GM04503 (cell line): ENCODE measurements around the gene EPN2.
"Not testable (repeated sequence)": the region's sequence is repeated elsewhere in the genome, so short reads cannot be mapped to it uniquely, and the experiment has no call there.

Source experiments
- DNase-seq: peaks from one replicate; pipeline ENCODE4 v3.0.0-alpha.2; 2012; ENCODE audit warnings: low read depth

The EPN2 gene

GRCh38 chr17:19268611-19269010, 31.4 kb downstream of the EPN2 start:
- DNase-seq: no peak

DNA sequence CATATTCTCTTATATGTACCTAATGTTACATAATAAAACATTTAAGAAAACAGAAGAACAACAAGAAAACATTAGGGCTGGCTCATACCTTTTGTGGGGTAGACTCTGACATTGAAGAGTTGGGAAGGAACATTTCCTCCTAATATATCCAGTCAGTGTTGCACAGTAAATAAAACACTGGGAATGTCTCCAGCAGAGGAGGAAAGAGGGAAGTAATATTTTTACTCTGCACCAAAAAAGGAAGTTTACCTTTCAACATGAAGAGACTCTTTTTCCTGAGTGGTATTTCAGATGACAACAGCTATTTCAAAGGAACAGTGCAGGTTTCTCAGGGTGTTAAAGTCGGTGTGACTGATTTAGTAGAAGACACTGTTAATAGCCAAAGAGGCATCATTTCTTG, 31.9 kb downstream of the EPN2 start:
- DNase-seq: no peak

DNA sequence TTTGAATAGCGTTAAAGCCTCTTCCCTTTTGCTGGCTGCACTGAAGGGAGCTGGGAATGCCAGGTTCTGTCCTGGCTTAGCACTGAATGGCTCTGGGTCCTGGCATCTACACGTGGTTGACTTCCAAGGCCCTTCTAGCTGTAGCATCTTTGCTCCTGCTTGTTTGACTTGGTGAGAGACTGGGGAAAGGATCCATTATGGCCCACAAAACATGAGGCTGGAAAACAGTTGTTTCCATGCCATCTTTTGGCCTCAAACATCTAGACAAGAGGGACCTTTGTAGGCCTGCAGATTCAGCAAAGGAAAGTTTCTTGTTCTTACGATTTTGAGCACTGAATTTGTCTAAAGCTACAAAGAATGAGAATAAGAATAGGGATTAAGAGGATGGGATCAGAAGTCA, 32.5 kb downstream of the EPN2 start:
- no peak for DNase-seq

DNA sequence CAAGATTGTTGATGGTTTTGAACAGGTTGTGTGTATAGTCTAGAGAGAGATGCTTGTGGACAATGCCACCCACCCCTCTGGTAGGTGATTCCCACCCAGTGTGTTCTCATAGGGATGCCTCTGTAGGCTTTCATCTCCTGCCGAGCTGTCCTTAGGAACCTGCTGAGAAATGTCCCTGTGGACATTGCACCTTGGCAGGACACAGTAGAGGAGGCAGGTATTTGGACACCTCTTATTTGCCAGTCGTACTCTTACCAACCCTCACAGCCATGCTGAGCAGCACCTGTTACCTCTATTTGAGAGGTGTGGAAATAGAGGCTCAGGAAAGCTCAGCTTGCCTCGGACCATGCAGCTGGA, 33.2 kb downstream of the EPN2 start:
- DNase-seq: no peak

DNA sequence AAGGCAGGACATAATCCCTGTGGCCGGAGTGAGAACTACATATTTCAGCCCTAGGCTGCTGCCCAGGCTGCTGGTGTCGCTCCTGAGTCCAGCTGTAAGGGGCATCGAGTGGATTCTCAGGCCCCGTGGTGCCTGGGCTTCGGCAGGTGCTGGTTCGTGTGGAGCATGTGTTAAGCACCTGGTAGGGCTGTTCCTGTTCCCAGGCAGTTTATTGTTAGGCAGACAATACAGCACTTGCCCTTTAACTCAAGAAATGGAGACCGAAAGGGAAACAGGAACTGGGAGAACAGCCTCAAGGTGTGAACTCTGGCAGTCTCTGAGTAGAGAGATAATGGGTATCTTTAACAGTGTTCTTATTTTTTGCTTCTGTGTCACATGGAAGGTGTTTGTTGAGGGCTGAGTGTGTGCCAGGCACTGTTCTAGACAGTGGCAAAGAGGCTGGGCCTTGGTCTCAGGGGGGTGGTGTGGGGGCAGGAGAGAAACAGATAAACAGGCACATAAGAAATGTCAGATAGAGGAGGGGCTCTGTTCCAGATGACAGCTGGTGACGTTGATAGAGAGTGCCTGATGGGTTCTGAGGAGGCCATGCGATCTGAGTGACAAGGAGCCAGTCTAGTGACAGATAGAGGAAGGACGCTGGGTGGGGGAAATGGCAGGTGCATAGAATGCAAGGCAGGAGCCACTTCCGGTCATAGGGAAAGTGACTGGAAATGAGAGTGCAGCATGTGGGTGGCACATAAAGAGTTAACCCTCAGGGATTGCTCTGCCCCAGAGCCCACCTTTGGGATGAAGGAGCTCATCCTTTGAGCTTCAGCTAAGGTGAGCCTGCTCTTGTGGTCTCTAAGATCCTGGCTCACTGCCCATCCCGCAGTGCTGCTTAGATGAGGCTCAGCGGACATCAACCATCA, 33.8 kb downstream of the EPN2 start:
- no peak for DNase-seq

GRCh38 chr17:19271780-19272357, 34.7 kb downstream of the EPN2 start:
- DNase-seq: no peak

GRCh38 chr17:19273731-19274130, 36.6 kb downstream of the EPN2 start:
- DNase-seq: no peak

GRCh38 chr17:19274893-19275292, 37.7 kb downstream of the EPN2 start:
- DNase-seq: no peak

GRCh38 chr17:19275457-19276127, 38.4 kb downstream of the EPN2 start:
- DNase-seq: no peak

DNA sequence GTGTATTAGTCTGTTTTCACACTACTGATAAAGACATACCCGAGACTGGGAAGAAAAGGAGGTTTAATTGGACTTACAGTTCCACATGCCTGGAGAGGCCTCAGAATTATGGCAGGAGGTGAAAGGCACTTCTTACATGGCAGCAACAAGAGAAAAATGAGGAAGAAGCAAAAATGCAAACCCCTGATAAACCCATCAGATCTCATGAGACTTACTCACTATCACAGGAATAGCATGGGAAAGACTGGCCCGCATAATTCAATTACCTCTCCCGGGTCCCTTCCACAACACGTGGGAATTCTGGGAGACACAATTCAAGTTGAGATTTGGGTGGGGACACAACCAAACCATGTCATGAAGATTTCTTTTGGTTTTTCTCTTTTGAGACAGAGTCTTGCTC, 41.1 kb downstream of the EPN2 start:
- DNase-seq: not testable (repeated sequence)

- DNase-seq: no peak
Observed at GRCh38 chr17:19278729-19279128, 41.6 kb downstream of the EPN2 start.

- DNase-seq: peak; percentile 39
Observed at GRCh38 chr17:19281161-19281560, 44.0 kb downstream of the EPN2 start.

DNA sequence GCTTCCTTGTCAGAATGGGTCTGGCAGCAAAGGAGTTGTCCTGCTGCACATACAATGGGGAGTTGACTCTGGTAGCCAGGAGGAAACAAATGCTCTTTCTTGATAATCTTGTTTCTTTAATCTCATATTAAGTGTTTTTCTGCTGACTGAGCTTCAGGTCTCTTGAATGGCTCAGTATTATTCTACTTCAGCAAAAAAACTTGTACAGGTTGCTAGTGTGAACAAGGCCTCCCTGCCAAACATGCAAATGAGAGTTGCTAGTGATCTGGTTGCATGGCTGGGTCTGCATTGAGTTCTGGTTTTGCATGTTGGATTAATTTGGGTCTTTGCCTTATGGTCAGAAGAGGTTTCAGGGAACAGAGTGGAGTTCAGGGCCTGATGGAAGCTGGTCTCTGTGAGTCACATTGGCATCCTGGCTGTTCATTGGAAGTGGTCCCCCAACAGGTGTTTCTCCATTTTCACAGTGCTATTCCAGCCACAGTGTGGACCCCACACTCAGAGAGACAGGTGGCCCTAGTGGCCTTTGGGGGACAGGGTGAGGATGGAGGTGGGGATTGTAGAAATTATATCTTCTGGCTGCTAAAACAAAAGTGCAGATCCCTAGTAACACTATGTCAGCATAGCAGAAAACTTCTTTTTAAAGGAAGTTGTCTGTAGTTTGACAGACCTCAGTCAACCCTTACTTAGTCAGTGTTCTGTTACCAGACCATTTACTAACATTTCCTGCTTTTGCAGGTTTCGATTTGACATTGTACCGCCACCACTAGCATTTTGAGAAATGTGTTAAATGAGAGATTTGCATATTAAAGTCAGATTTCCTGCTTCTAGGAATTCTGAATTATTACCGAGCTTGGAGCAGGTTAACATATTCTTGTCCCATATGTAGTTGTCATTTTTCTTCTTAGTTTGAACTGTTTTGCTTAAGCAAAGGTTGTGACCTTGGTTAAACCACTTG, 47.1 kb downstream of the EPN2 start:
- DNase-seq: no peak

- no peak for DNase-seq
Observed at GRCh38 chr17:19285213-19285900, 48.2 kb downstream of the EPN2 start.

DNA sequence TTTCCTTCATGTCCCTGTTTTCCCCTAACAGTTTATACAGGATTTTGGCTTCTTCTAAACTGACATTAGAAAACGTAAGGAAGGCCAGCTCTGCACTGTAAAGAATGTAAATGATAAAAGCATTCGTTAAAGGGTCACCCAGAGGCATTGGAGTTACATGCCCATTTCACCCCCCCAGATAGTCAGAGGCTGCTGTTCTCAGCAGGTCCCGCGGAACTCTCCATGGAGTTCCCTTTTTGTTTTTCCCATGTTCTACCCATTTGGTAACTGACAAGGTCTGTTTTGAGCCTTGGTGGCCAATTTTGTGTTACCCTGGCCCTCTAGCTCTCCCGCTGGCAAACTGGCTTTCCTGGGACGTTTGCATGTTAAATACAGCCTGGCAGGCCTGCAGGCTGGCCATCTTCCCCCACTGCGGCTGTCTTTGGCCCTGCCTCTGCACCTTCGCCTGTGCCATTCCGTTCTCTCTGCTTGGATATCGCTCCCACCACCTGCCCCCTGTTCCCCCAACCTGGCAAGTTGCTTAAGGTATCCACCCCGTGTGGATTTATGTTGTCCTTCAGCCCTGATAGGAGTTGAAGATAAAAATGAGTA, 49.7 kb downstream of the EPN2 start:
- no peak for DNase-seq

GRCh38 chr17:19287651-19288050, 50.5 kb downstream of the EPN2 start:
- no peak for DNase-seq

DNA sequence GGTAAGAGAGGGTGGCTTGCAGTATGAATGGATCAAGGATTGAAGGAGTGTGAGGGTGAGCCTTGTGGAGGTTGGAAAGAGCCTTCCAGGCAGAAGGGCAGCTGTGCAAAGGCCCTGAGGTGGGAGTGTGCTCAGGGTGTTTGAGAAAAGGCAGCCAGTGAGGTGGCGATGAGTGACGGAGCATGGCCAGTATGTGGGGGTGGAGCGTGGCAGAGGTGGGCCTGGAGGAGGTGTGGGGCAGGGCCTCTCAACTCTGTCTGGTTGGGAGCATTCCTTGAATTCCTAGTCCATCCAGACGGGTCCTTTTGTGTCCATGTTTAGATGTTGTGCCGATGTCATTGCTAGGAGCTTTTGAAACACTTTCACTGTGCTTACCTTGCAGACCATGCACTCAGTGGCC, 51.3 kb downstream of the EPN2 start:
- DNase-seq: no peak

GRCh38 chr17:19290066-19290705, 53.0 kb downstream of the EPN2 start:
- DNase-seq: no peak

DNA sequence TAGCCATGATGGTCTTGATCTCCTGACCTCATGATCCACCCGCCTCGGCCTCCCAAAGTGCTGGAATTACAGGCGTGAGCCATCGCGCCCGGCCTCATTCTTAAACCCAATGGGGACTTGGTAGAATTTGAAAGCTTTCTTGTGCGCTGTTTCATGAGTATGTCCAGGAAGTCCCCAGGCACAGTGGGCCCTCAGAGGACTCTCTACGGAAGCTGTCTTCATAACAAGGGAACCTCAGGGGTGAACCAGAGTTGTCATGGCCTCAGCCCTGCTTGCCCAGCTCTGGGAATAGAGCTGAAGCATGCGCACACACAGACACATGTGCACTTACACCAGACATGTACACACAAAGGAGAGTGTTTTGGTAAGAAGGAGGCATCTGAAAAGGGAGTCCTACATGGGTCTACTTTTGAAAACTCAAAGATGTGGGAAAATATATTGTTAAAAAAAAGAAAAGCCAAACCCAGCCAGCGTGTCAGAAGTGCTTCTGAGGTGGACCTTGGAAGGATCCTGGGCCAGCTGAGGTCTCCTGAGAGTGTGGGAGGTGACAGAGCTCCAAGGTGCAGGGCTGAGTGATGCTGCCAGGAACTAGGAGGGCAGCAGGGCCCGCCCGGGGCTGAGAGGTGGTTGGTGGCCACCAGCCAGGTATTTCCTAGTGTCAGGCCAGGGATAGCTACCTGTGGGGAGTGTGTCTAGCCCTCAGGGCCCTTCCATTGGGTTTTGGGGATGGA, 54.6 kb downstream of the EPN2 start:
- DNase-seq: no peak

DNA sequence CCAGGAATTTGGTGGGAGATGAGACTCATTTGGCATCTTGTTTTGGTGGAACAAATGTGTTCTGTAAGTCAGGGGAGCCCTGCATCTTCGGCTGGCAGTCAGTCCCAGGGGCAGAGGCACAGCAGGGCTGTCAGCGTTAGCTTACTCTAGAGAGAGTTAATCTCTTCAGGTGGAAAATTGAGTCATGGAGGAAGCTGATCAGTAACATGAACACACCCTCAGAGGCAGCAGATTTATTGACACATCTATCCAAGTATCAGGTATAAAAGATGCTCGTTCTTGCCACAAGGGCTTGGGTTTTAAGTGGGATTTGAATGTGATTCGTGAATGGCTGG, 55.2 kb downstream of the EPN2 start:
- no peak for DNase-seq
